H1 (cell line): ENCODE results near the gene CDK15. TPM values are rescaled to one million over a fixed set of nuclear protein-coding genes. Genes with fewer than 3 reads are reported as not detected.

Source experiments
- CTCF ChIA-PET: fragments of 300-600 bp; sonication (Branson Sonifier 250); formaldehyde crosslinking; loops from one replicate; lab custom pipeline; 2021; ENCODE audit not compliant: partially characterized antibody; lab: Charles Lee
- POLR2A ChIA-PET: fragments of 300-600 bp; sonication (Branson Sonifier 250); formaldehyde crosslinking; loops from one replicate; lab custom pipeline; 2021; ENCODE audit warnings: inconsistent platforms; ENCODE audit not compliant: partially characterized antibody; lab: Charles Lee
- DNase-seq, 2 experiments: peaks; one replicate each; pipeline versions ENCODE4 v3.0.0 to v3.0.0-alpha.2; 2010 to 2022; ENCODE audit warnings: low spot score in 2 of 2, low read depth in 1 of 2, mixed read lengths in 1 of 2
- FAIRE-seq: peaks from 2 replicates; lab custom pipeline; 2011; peaks lifted over from hg19 to GRCh38; lab: Jason Lieb, UNC
- H2AFZ ChIP-seq: 2 replicates; pipeline ENCODE4 v1.8.1; 2012; ENCODE audit warnings: low read length, inconsistent platforms
- H2AK5ac ChIP-seq: 2 replicates; pipeline ENCODE4 v1.6.1; 2013; ENCODE audit warnings: low read depth, low read length
- H2BK120ac ChIP-seq: replicated peaks from 2 replicates; pipeline ENCODE3; 2013; ENCODE audit warnings: low read depth, low read length, inconsistent platforms
- H2BK12ac ChIP-seq: 2 replicates; pipeline ENCODE4 v1.6.1; 2013; ENCODE audit warnings: low read depth, low read length
- H2BK15ac ChIP-seq: 2 replicates; pipeline ENCODE4 v1.6.1; 2013; ENCODE audit warnings: low read length
- H2BK20ac ChIP-seq: 2 replicates; pipeline ENCODE4 v1.6.1; 2013; ENCODE audit warnings: low read length
- H2BK5ac ChIP-seq: 2 replicates; pipeline ENCODE4 v1.6.1; 2013; ENCODE audit warnings: low read depth, low read length
- H3K14ac ChIP-seq: 2 replicates; pipeline ENCODE4 v1.6.1; 2013; ENCODE audit warnings: inconsistent platforms; ENCODE audit not compliant: insufficient read length
- H3K18ac ChIP-seq: 2 replicates; pipeline ENCODE4 v1.6.1; 2013; ENCODE audit warnings: low read length; ENCODE audit errors: extremely low read depth
- H3K23ac ChIP-seq: 2 replicates; pipeline ENCODE4 v1.6.1; 2013; ENCODE audit warnings: inconsistent platforms; ENCODE audit not compliant: insufficient read length
- H3K23me2 ChIP-seq: 2 replicates; pipeline ENCODE4 v1.6.1; 2013; ENCODE audit warnings: low read depth, low read length
- H3K27ac ChIP-seq: 2 replicates; pipeline ENCODE4 v1.6.1; 2011; ENCODE audit warnings: low read depth, low read length, inconsistent platforms
- H3K27me3 ChIP-seq, 4 experiments: replicated peaks in 1 of 4; 1 replicate in 1 of 4; 2 replicates in 3 of 4; pipeline versions ENCODE4 v1.6.1 to v1.8.1; 2011 to 2013; ENCODE audit warnings: low read length in 3 of 4, mild to moderate bottlenecking in 3 of 4, inconsistent platforms in 2 of 4, mixed read lengths in 2 of 4, moderate library complexity in 1 of 4; ENCODE audit not compliant: control insufficient read depth in 3 of 4, insufficient read depth in 3 of 4; ENCODE audit errors: extremely low read depth in 1 of 4
- H3K36me3 ChIP-seq, 4 experiments: 2 replicates each; pipeline versions ENCODE4 v1.6.1 to v1.8.1; 2011 to 2013; ENCODE audit warnings: mild to moderate bottlenecking in 4 of 4, low read length in 3 of 4, moderate library complexity in 2 of 4, control low read depth in 1 of 4, inconsistent platforms in 1 of 4; ENCODE audit not compliant: insufficient read depth in 4 of 4, control insufficient read depth in 2 of 4
- H3K4ac ChIP-seq: replicated peaks from 2 replicates; pipeline ENCODE3; 2013; ENCODE audit warnings: low read length, low read depth, mixed read lengths, inconsistent platforms; ENCODE audit not compliant: insufficient read length
- H3K4me1 ChIP-seq, 4 experiments: replicated peaks in 1 of 4; 1 replicate in 1 of 4; 2 replicates in 3 of 4; pipeline versions ENCODE4 v1.6.1 to v1.8.1; 2011 to 2013; ENCODE audit warnings: low read length in 3 of 4, inconsistent platforms in 2 of 4, mixed read lengths in 1 of 4; ENCODE audit not compliant: insufficient read depth in 4 of 4, control insufficient read depth in 3 of 4
- H3K4me2 ChIP-seq, 2 experiments: 2 replicates each; pipeline versions ENCODE4 v1.6.1 to v1.8.1; 2011 to 2013; ENCODE audit warnings: low read depth in 2 of 2, low read length in 2 of 2, control low read depth in 1 of 2, inconsistent platforms in 1 of 2, mild to moderate bottlenecking in 1 of 2; ENCODE audit not compliant: insufficient read depth in 1 of 2
- H3K4me3 ChIP-seq, 4 experiments: fragments of 200-600, 300-600 bp in 1 of 4; sonication (generic), shearing (Covaris generic), sonication (Bioruptor Twin) in 1 of 4; 2 replicates each; pipeline versions ENCODE4 v1.5.1 to v1.8.1; 2011 to 2016; ENCODE audit warnings: low read length in 4 of 4, low read depth in 3 of 4, control low read depth in 2 of 4, inconsistent platforms in 2 of 4, mild to moderate bottlenecking in 2 of 4, mixed read lengths in 1 of 4, moderate library complexity in 1 of 4; ENCODE audit not compliant: insufficient read depth in 2 of 4; ENCODE audit errors: extremely low read depth in 1 of 4
- H3K56ac ChIP-seq: replicated peaks from 2 replicates; pipeline ENCODE3; 2013; ENCODE audit warnings: low read depth, mild to moderate bottlenecking, mixed read lengths, low read length, inconsistent platforms; ENCODE audit not compliant: insufficient read length
- H3K79me1 ChIP-seq: 2 replicates; pipeline ENCODE4 v1.6.1; 2013; ENCODE audit warnings: low read depth, low read length, control low read depth
- H3K79me2 ChIP-seq, 2 experiments: 2 replicates each; pipeline versions ENCODE4 v1.6.1 to v1.8.1; 2012 to 2013; ENCODE audit warnings: low read length in 2 of 2, mild to moderate bottlenecking in 2 of 2, inconsistent platforms in 1 of 2; ENCODE audit not compliant: insufficient read depth in 2 of 2, control insufficient read depth in 1 of 2
- H3K9ac ChIP-seq, 4 experiments: replicated peaks in 1 of 4; 1 replicate in 1 of 4; 2 replicates in 3 of 4; pipeline versions ENCODE4 v1.6.1 to v1.8.1; 2011 to 2013; ENCODE audit warnings: low read depth in 3 of 4, low read length in 3 of 4, control low read depth in 2 of 4, mild to moderate bottlenecking in 2 of 4, moderate library complexity in 2 of 4, inconsistent platforms in 1 of 4; ENCODE audit errors: extremely low read depth in 1 of 4
- H3K9me3 ChIP-seq, 2 experiments: 2 replicates each; pipeline versions ENCODE4 v1.6.1 to v1.8.1; 2012 to 2013; ENCODE audit warnings: mild to moderate bottlenecking in 2 of 2, moderate library complexity in 2 of 2, control low read depth in 1 of 2, inconsistent platforms in 1 of 2, low read depth in 1 of 2, low read length in 1 of 2, mixed read lengths in 1 of 2; ENCODE audit not compliant: insufficient read depth in 2 of 2
- H4K20me1 ChIP-seq, 2 experiments: replicated peaks in 1 of 2; 2 replicates each; pipeline versions ENCODE3 to v1.8.1; 2011 to 2013; ENCODE audit warnings: inconsistent platforms in 2 of 2, low read length in 2 of 2, mild to moderate bottlenecking in 1 of 2; ENCODE audit not compliant: insufficient read depth in 2 of 2, control insufficient read depth in 1 of 2
- H4K5ac ChIP-seq: 2 replicates; pipeline ENCODE4 v1.6.1; 2013; ENCODE audit warnings: low read length, low read depth, mixed read lengths, inconsistent platforms; ENCODE audit not compliant: insufficient read length
- H4K8ac ChIP-seq: 2 replicates; pipeline ENCODE4 v1.8.0; 2013; ENCODE audit warnings: mild to moderate bottlenecking, moderate library complexity, low read length, inconsistent platforms; ENCODE audit not compliant: insufficient read depth; ENCODE audit errors: extremely low read depth
- H4K91ac ChIP-seq: replicated peaks from 2 replicates; pipeline ENCODE3; 2013; ENCODE audit warnings: low read length, mixed read lengths, inconsistent platforms; ENCODE audit not compliant: insufficient read length
- ASH2L ChIP-seq: fragments of 200-600, 300-600 bp; sonication (generic); IDR thresholded peaks from one replicate; pipeline ENCODE4 v1.7.1; 2017; ENCODE audit warnings: low read length
- CREB1 ChIP-seq: IDR thresholded peaks from 2 replicates; pipeline ENCODE4 v1.6.1; 2012; ENCODE audit warnings: inconsistent platforms
- FOSL1 ChIP-seq: IDR thresholded peaks from 2 replicates; pipeline ENCODE4 v1.6.1; 2011; ENCODE audit warnings: mild to moderate bottlenecking, low read depth, low read length, moderate library complexity; ENCODE audit not compliant: insufficient read depth
- MAFK ChIP-seq: IDR thresholded peaks from 2 replicates; pipeline ENCODE4 v1.6.1; 2012; ENCODE audit warnings: low read depth, mild to moderate bottlenecking, improper control_type of control experiment, low read length
- RAD21 ChIP-seq, 2 experiments: IDR thresholded peaks in 1 of 2; conservative IDR thresholded peaks in 1 of 2; 2 replicates each; pipeline ENCODE4 v1.6.1; 2011; ENCODE audit warnings: low read depth in 2 of 2, low read length in 2 of 2, improper control_type of control experiment in 1 of 2, inconsistent platforms in 1 of 2, mild to moderate bottlenecking in 1 of 2, moderate library complexity in 1 of 2
- RBBP5 ChIP-seq: IDR thresholded peaks from 2 replicates; pipeline ENCODE4 v1.7.1; 2012; ENCODE audit warnings: low read depth, mild to moderate bottlenecking, inconsistent platforms, low read length, moderate library complexity, borderline replicate concordance
- SAP30 ChIP-seq: fragments of 300-600 bp; sonication (generic); IDR thresholded peaks from 2 replicates; pipeline ENCODE4 v1.7.1; 2012; ENCODE audit warnings: low read length, moderate library complexity, mild to moderate bottlenecking, inconsistent platforms; ENCODE audit not compliant: insufficient read depth, insufficient replicate concordance
- SIRT6 ChIP-seq: IDR thresholded peaks from one replicate; pipeline ENCODE4 v1.7.1; 2012; ENCODE audit warnings: low read length, inconsistent platforms
- SP2 ChIP-seq: IDR thresholded peaks from 2 replicates; pipeline ENCODE4 v1.6.1; 2012; ENCODE audit warnings: mild to moderate bottlenecking, low read length, inconsistent platforms
- TAF1 ChIP-seq: IDR thresholded peaks from 2 replicates; pipeline ENCODE4 v1.6.1; 2011; ENCODE audit warnings: mild to moderate bottlenecking, low read depth, low read length
- WGBS, 2 experiments: shearing (Covaris generic) in 1 of 2; methylation state at CpG; one replicate each; pipeline versions ENCODE4 v1.1.6 to v1.1.7; 2013 to 2015; ENCODE audit warnings: low lambda C conversion rate in 2 of 2, mixed read lengths in 2 of 2, inconsistent platforms in 1 of 2, low coverage in 1 of 2, missing lambda C conversion rate in 1 of 2; ENCODE audit not compliant: insufficient replicate concordance in 2 of 2, insufficient coverage in 1 of 2, insufficient read length in 1 of 2; ENCODE audit errors: extremely low coverage in 1 of 2, missing lambda C conversion rate in 1 of 2; 5-methylcytosine and 5-hydroxymethylcytosine counted together
- polyA plus RNA-seq, 7 experiments: library from polyadenylated mRNA; depleted of rRNA in 3 of 7; stranded (reverse) in 5 of 7; unstranded in 2 of 7; fragments of >200 nt in 5 of 7; fragments of 200-250 nt in 2 of 7; gene quantifications; 1 replicate in 5 of 7; 2 replicates in 1 of 7; 4 replicates in 1 of 7; pipeline versions ENCODE4 v1.2.1 to v1.2.3, GENCODE V29; 2011 to 2013; ENCODE audit warnings: missing spikeins in 2 of 7, mixed read lengths in 2 of 7
- total RNA-seq: library from RNA; stranded (reverse); fragmentation: NEBNext Ultra II Directional; extraction: Animal tissue kit (Norgen Biotek cat#: 25700); gene quantifications from 2 replicates; pipeline ENCODE4 v1.2.1, GENCODE V29; 2021

CDK15 gene
- total and polyA plus RNA-seq, 2 of the 8 experiments (the other 6 are each of a cell fraction or from before 2014, with no cell fraction given): 0.03 TPM; not detected in 1

GRCh38 chr2:201942531-201942930 lies 136.2 kb downstream of the CDK15 start:
- peaks cover 0 to 12% (median 3%) of the 10 kb centered on the region in 4 experiments; a peak in 2 of 7 replicates for H3K4me1 ChIP-seq
- H2AFZ ChIP-seq: no peak overlapping the region
- no peak overlapping the region for H2BK5ac ChIP-seq
- no peak overlapping the region for H3K4ac ChIP-seq
- peaks cover 0 to 6% (median 0%) of the 10 kb centered on the region in 4 experiments; a peak in 1 of 8 replicates for H3K36me3 ChIP-seq
- no peak for FAIRE-seq
- H3K23me2 ChIP-seq: no peaks in the 10 kb centered on the region
- no peak overlapping the region for H3K27ac ChIP-seq
- no peak overlapping the region for H3K14ac ChIP-seq
- no peak overlapping the region for H4K91ac ChIP-seq
- POLR2A ChIA-PET: no interaction called here
- no peak overlapping the region for H4K8ac ChIP-seq
- TF ChIP-seq FOSL1: no peak
- TF ChIP-seq MAFK: no peak
- no peak for TF ChIP-seq SAP30
- no peak for TF ChIP-seq CREB1
- no peak for TF ChIP-seq ASH2L
- TF ChIP-seq RAD21 (IDR thresholded peaks at IDR 0.05 in 1 of 2, conservative IDR thresholded peaks at IDR 0.05 in 1 of 2; ENCODE audit: low read depth in 2 of 2, low read length in 2 of 2): no peak
- TF ChIP-seq TAF1: no peak
- TF ChIP-seq SP2: no peak
- no peak for TF ChIP-seq SIRT6
- TF ChIP-seq RBBP5: no peak
- TF ChIP-seq, all 59 proteins: peak for 0
- Histone ChIP-seq H4K20me1 (no peaks in the 10 kb centered on the region), H3K9me3 (no peaks in the 10 kb centered on the region), H3K4me2 (no peak overlapping the region), H3K79me1 (no peaks in the 10 kb centered on the region; the same call in 1 of the 2 replicates), H2BK20ac (no peak overlapping the region), H3K23ac (no peak overlapping the region), H3K27me3 (no peaks in the 10 kb centered on the region), H3K9ac (no peak overlapping the region), H2BK120ac (no peak overlapping the region), H2BK12ac (no peak overlapping the region), H4K5ac (no peak overlapping the region), H3K56ac (no peak overlapping the region), H3K79me2 (no peaks in the 10 kb centered on the region), H3K4me3 (no peak overlapping the region), H2AK5ac (no peak overlapping the region), H3K18ac (0 out of 2 replicates have a peak overlapping the region, but pooled peaks have one; percentile 24), H2BK15ac (no peak overlapping the region)
- CTCF ChIA-PET: no interaction called here
- WGBS, 2 experiments: 91% methylated on average over 5 of the region's 5 CpGs; no CpG with 5 or more reads in 1 of the 2 experiments
- DNase-seq: no peak
